ENCODE measurements around the gene SYP.
A peak's percentile ranks its signal among the peaks of the same experiment; 100 is the strongest.
"Not testable (repeated sequence)": the region's sequence is repeated elsewhere in the genome, so short reads cannot be mapped to it uniquely, and the experiment has no call there.

SYP gene

GRCh38 chrX:49189606-49190005 is 10.4 kb downstream of the SYP start:
- DNase-seq (ENCODE audit: low read depth), result no peak

GRCh38 chrX:49188468-49189076 is 11.4 kb downstream of the SYP start:
- no peak for DNase-seq (ENCODE audit: low read depth)

- DNase-seq (ENCODE audit: low read depth), result no peak
Measured at GRCh38 chrX:49187526-49187925, 12.5 kb downstream of the SYP start.

- DNase-seq (ENCODE audit: low read depth), result no peak
Measured at GRCh38 chrX:49187028-49187394, 13.0 kb downstream of the SYP start.

- peak; percentile 46 for DNase-seq (ENCODE audit: low read depth)
Measured at GRCh38 chrX:49186125-49187027, 13.6 kb downstream of the SYP start, which contains the start of gene PRICKLE3. TSS of gene PRICKLE3 (minus strand) at chrX:49186373. CDS start at chrX:49186297, 76 bp downstream.

GRCh38 chrX:49184294-49185281 is 15.4 kb downstream of the SYP start:
- peak; percentile 86 for DNase-seq (ENCODE audit: low read depth)

GRCh38 chrX:49183701-49184281 is 16.2 kb downstream of the SYP start:
- no peak for DNase-seq (ENCODE audit: low read depth)

- no peak for DNase-seq (ENCODE audit: low read depth)
Measured at GRCh38 chrX:49179358-49179757, 20.6 kb downstream of the SYP start.

- DNase-seq (ENCODE audit: low read depth), result no peak
Measured at GRCh38 chrX:49178537-49178936, 21.5 kb downstream of the SYP start.

GRCh38 chrX:49177873-49178480 is 22.0 kb downstream of the SYP start:
- DNase-seq (ENCODE audit: low read depth), result no peak

GRCh38 chrX:49177338-49177833 is 22.6 kb downstream of the SYP start:
- DNase-seq (ENCODE audit: low read depth), result peak; percentile 24

GRCh38 chrX:49176421-49177326 is 23.3 kb downstream of the SYP start:
- peak; percentile 28 for DNase-seq (ENCODE audit: low read depth)

- DNase-seq (ENCODE audit: low read depth), result no peak
Measured at GRCh38 chrX:49175435-49176274, 24.3 kb downstream of the SYP start.

- no peak for DNase-seq (ENCODE audit: low read depth)
Measured at GRCh38 chrX:49174723-49175122, 25.3 kb downstream of the SYP start.

- DNase-seq (ENCODE audit: low read depth), result not testable (repeated sequence)
Measured at GRCh38 chrX:49173544-49173943, 26.4 kb downstream of the SYP start.

GRCh38 chrX:49172280-49172780 is 27.7 kb downstream of the SYP start:
- DNase-seq (ENCODE audit: low read depth), result peak; percentile 26

GRCh38 chrX:49171752-49172279 is 28.2 kb downstream of the SYP start, which contains the start of gene PLP2:
TSS of gene PLP2 (plus strand) at chrX:49171898. CDS start at chrX:49172001, 103 bp downstream.
- peak; percentile 39 for DNase-seq (ENCODE audit: low read depth)

GRCh38 chrX:49167740-49168108 is 32.3 kb downstream of the SYP start:
- DNase-seq (ENCODE audit: low read depth), result no peak
